ENCODE results near the gene PBX1. TPM values are rescaled to one million over a fixed set of nuclear protein-coding genes. Genes with fewer than 3 reads are reported as not detected.

The PBX1 gene
- polyA plus RNA-seq, 5 donors: 88.6 to 130 (median 119) TPM

- no peak for DNase-seq
Measured at GRCh38 chr1:164718821-164719220, 159.8 kb downstream of the PBX1 start.

GRCh38 chr1:164719676-164720439, 160.9 kb downstream of the PBX1 start:
- no peak for DNase-seq

GRCh38 chr1:164720440-164721227, 161.7 kb downstream of the PBX1 start:
- DNase-seq: no peak

GRCh38 chr1:164721228-164721496, 162.2 kb downstream of the PBX1 start:
- DNase-seq: no peak

GRCh38 chr1:164723296-164723798, 164.4 kb downstream of the PBX1 start:
- DNase-seq: no peak

GRCh38 chr1:164725401-164725800, 166.4 kb downstream of the PBX1 start:
- DNase-seq: peak; percentile 54 to 61

- DNase-seq: no peak
Measured at GRCh38 chr1:164726235-164726634, 167.3 kb downstream of the PBX1 start.

GRCh38 chr1:164728719-164729118, 169.7 kb downstream of the PBX1 start:
- no peak for DNase-seq

- no peak for DNase-seq
Measured at GRCh38 chr1:164731161-164731876, 172.3 kb downstream of the PBX1 start.

- no peak for DNase-seq
Measured at GRCh38 chr1:164733070-164733469, 174.1 kb downstream of the PBX1 start.

GRCh38 chr1:164733734-164734133, 174.8 kb downstream of the PBX1 start:
- DNase-seq: no peak

- no peak for DNase-seq
Measured at GRCh38 chr1:164735315-164736052, 176.5 kb downstream of the PBX1 start.

GRCh38 chr1:164736137-164736536, 177.2 kb downstream of the PBX1 start:
- no peak for DNase-seq

GRCh38 chr1:164739189-164739588, 180.2 kb downstream of the PBX1 start:
- DNase-seq: no peak

GRCh38 chr1:164740000-164740526, 181.1 kb downstream of the PBX1 start:
- DNase-seq: no peak

- no peak for DNase-seq
Measured at GRCh38 chr1:164742745-164743144, 183.8 kb downstream of the PBX1 start.

GRCh38 chr1:164743976-164744375, 185.0 kb downstream of the PBX1 start:
- no peak for DNase-seq

- DNase-seq: no peak
Measured at GRCh38 chr1:164745736-164746135, 186.8 kb downstream of the PBX1 start.

GRCh38 chr1:164746632-164747031, 187.6 kb downstream of the PBX1 start:
- no peak for DNase-seq

- DNase-seq: peak; percentile 51 to 63
Measured at GRCh38 chr1:164748253-164748899, 189.4 kb downstream of the PBX1 start.

- no peak for DNase-seq
Measured at GRCh38 chr1:164753521-164754077, 194.6 kb downstream of the PBX1 start.
